Heart right ventricle (tissue), 16 donors: ENCODE data around the gene XRCC4. TPM values are rescaled to one million over a fixed set of nuclear protein-coding genes. Genes with fewer than 3 reads are reported as not detected.

Experiments
- ATAC-seq, 8 donors: fragments of 200-7000 bp; cut with Tn5 transposase; one replicate each; pipeline ENCODE4 v1.9.1; 2020; ENCODE audit warnings: mild to moderate bottlenecking in 8 of 8, moderate library complexity in 8 of 8, moderate number of reproducible peaks in 1 of 8
- DNase-seq, 2 donors: peaks; one replicate each; pipeline ENCODE4 v3.0.0-alpha.2; 2020
- H3K27ac ChIP-seq, 10 donors: fragments of 200-600 bp; sonication (generic) in 2 of 10; one replicate each; pipeline versions ENCODE4 v1.5.0 to v1.8.0; 2020 to 2022; ENCODE audit warnings: mild to moderate bottlenecking in 3 of 10
- H3K27me3 ChIP-seq, 7 donors: fragments of 200-600 bp; one replicate each; pipeline ENCODE4 v1.8.0; 2021 to 2022; ENCODE audit warnings: mild to moderate bottlenecking in 2 of 7
- H3K36me3 ChIP-seq, 9 donors: fragments of 200-600 bp; sonication (generic) in 1 of 9; one replicate each; pipeline versions ENCODE4 v1.5.0 to v1.8.0; 2020 to 2022; ENCODE audit warnings: mild to moderate bottlenecking in 2 of 9
- H3K4me1 ChIP-seq, 9 donors: fragments of 200-600 bp; sonication (generic) in 1 of 9; one replicate each; pipeline versions ENCODE4 v1.5.0 to v1.8.0; 2020 to 2022; ENCODE audit warnings: mild to moderate bottlenecking in 4 of 9
- H3K4me3 ChIP-seq, 10 donors: fragments of 200-600 bp; sonication (generic) in 2 of 10; one replicate each; pipeline versions ENCODE4 v1.5.0 to v1.8.0; 2020 to 2022; ENCODE audit warnings: mild to moderate bottlenecking in 7 of 10, moderate library complexity in 2 of 10
- H3K9me3 ChIP-seq, 11 donors: fragments of 200-600 bp in 10 of 11; sonication (generic) in 2 of 11; one replicate each; pipeline versions ENCODE4 v1.5.0 to v1.8.0; 2013 to 2022; ENCODE audit warnings: mild to moderate bottlenecking in 2 of 11, control low read depth in 1 of 11, moderate library complexity in 1 of 11
- CTCF ChIP-seq, 9 donors: fragments of 200-600 bp; sonication (generic) in 2 of 9; IDR thresholded peaks; one replicate each; pipeline versions ENCODE4 v1.5.0 to v1.8.0; 2021 to 2022; ENCODE audit warnings: antibody characterized with exemption in 9 of 9, mild to moderate bottlenecking in 5 of 9, moderate library complexity in 1 of 9
- WGBS, 2 donors: extraction: QIAGEN DNeasy Blood & Tissue Kit; methylation state at CpG; one replicate each; pipeline ENCODE4 v1.1.7; 2013; ENCODE audit warnings: inconsistent platforms in 1 of 2; 5-methylcytosine and 5-hydroxymethylcytosine counted together
- intact Hi-C, 10 donors: fragments of 100-400 bp; cut with DNase I; formaldehyde crosslinking; loops; one replicate each; pipeline versions ENCODE4 v1.11.1 to v1.14.2; 2022
- polyA plus RNA-seq, 2 donors: library from polyadenylated mRNA; stranded (reverse); fragments of 200-250 nt; gene quantifications; one replicate each; pipeline ENCODE4 v1.2.3, GENCODE V29; 2013
- total RNA-seq, 10 donors: library from RNA; stranded (reverse); fragmentation: NEBNext Ultra II Directional in 3 of 10; extraction: Animal tissue kit (Norgen Biotek cat#: 25700) in 3 of 10; gene quantifications; one replicate each; pipeline versions ENCODE4 v1.2.1 to v1.2.4, GENCODE V29; 2021 to 2023
- donor health status: Arrhythmogenic right ventricular cardiomyopathy.
- donor health status: ischemic (EF 13 %, LVEDD 7.1; RV severe dilation, severe dysfunction).
- donor health status: healthy with polysubstance abuse.
- donor health status: DM: no; HTN: yes; CAD: no.
- donor health status: DM: no; HTN: no; CAD: no.
- donor health status: ischemic (EF 25% LVEDD 6.9; RV normal size, moderate dysfunction).
- donor health status: ischemic (EF 25% LVEDD 5.7; RV mildly dilated, moderate dysfunction).
- donor health status: healthy.
- donor health status: DM: yes; HTN: yes; CAD: no.
- donor health status: Ischemic cardiomyopathy.
- donor health status: ischemic (EF 35%, LVEDD 5.7; RV mildly dilated, moderate dysfunction).
- donor health status: nonischemic (EF 11% LVEDD 7.7; RV severe dilation, severe dysfunction).
- donor health status: DM: yes; HTN: yes; CAD: no.
- donor health status: PGD.
- donor health status: ischemic (EF 29% LVEDD 5.4; RV normal size, mild dysfunction).
- donor health status: nonischemic (EF 23%, LVEDD 6.1; RV moderate dilation, normal function).

Gene XRCC4
- total and polyA plus RNA-seq, 12 donors: 3.6 to 14.4 (median 6.8) TPM

- 82 to 86% methylated on average over 2 of the region's 2 CpGs for WGBS, 2 donors
- intact Hi-C loops: no loop called here
- no peak for ATAC-seq
Observed at GRCh38 chr5:83360573-83360972, 283.2 kb downstream of the XRCC4 start.

GRCh38 chr5:83362526-83362925, 285.2 kb downstream of the XRCC4 start:
- no peak for TF ChIP-seq CTCF (IDR thresholded peaks at IDR 0.05)
- Histone ChIP-seq H3K4me1 (peaks cover 0 to 12% (median 0%) of the 10 kb centered on the region in 9 donors), H3K4me3 (no peak overlapping the region), H3K27ac (no peak overlapping the region), H3K36me3 (no peaks in the 10 kb centered on the region), H3K9me3 (peaks cover 0 to 10% (median 6%) of the 10 kb centered on the region in 11 donors), H3K27me3 (no peaks in the 10 kb centered on the region)
- 89 to 98% methylated on average over 1 of the region's 1 CpG for WGBS, 2 donors
- intact Hi-C loops: no loop called here
- DNase-seq (no peak), ATAC-seq (no peak)

More at GRCh38 chr5:83360573-83360972, 283.2 kb downstream of the XRCC4 start:
- DNase-seq: no peak
- Histone ChIP-seq H3K9me3 (peaks cover 0 to 10% (median 6%) of the 10 kb centered on the region in 11 donors), H3K27me3 (no peaks in the 10 kb centered on the region), H3K27ac (no peak overlapping the region), H3K36me3 (no peaks in the 10 kb centered on the region), H3K4me1 (peaks cover 0 to 12% (median 0%) of the 10 kb centered on the region in 9 donors), H3K4me3 (no peak overlapping the region)
- TF ChIP-seq CTCF (IDR thresholded peaks at IDR 0.05): no peak

GRCh38 chr5:83363111-83363885, 286.0 kb downstream of the XRCC4 start:
- H3K27ac ChIP-seq: peak overlapping the region in 1 of 10 donors; percentile 37
- H3K27me3 ChIP-seq: no peaks in the 10 kb centered on the region
- H3K36me3 ChIP-seq: no peaks in the 10 kb centered on the region
- DNase-seq: no peak
- no peak for ATAC-seq
- peaks cover 0 to 10% (median 6%) of the 10 kb centered on the region in 11 donors for H3K9me3 ChIP-seq
- intact Hi-C loops: no loop called here
- H3K4me1 ChIP-seq: peaks cover 0 to 19% (median 0%) of the 10 kb centered on the region in 9 donors
- TF ChIP-seq CTCF (IDR thresholded peaks at IDR 0.05): no peak
- no peak overlapping the region for H3K4me3 ChIP-seq
- WGBS, 2 donors: 93% methylated on average over 7 of the region's 7 CpGs

DNA sequence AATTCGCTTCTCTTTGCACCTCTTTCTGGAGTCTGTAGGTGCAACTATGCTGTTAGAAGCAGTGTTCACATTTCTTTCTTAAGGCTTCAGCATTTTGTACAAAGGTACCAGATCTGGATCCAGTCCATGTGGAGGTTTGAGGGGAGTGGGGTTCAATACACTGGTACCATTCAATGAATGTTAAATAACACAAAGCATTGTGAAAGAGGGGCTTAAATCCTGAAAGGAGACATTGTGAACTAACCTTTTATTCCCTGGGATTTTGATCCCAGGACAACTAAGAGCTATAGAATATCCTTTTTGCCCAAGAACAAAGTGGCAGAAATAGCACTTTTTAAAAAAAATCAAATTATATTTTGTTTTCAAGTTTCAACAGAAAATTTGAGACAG, 286.5 kb downstream of the XRCC4 start:
- Histone ChIP-seq H3K4me3 (no peak overlapping the region), H3K4me1 (peaks cover 0 to 19% (median 0%) of the 10 kb centered on the region in 9 donors), H3K9me3 (peaks cover 0 to 10% (median 6%) of the 10 kb centered on the region in 11 donors), H3K27me3 (no peaks in the 10 kb centered on the region), H3K27ac (peak overlapping the region in 1 of 10 donors; percentile 37), H3K36me3 (no peaks in the 10 kb centered on the region)
- ATAC-seq (no peak), DNase-seq (no peak)
- 93 to 95% methylated on average over 1 of the region's 1 CpG for WGBS, 2 donors
- TF ChIP-seq CTCF (IDR thresholded peaks at IDR 0.05): no peak
- intact Hi-C loops: no loop called here
